ENCODE results near the gene APOE. TPM values are rescaled to one million over a fixed set of nuclear protein-coding genes. Genes with fewer than 3 reads are reported as not detected.

The APOE gene
- total and polyA plus RNA-seq, 2 of the 8 experiments (the other 6 are each of a cell fraction or from before 2014, with no cell fraction given): 629 to 1,258 TPM

- Histone ChIP-seq H3K56ac (replicated peaks; ENCODE audit: insufficient read length, low read depth, low read length) (no peak overlapping the region), H2BK15ac (ENCODE audit: low read length) (no peak overlapping the region), H4K91ac (replicated peaks; ENCODE audit: insufficient read length, low read length) (no peak overlapping the region), H3K27ac (ENCODE audit: low read depth, low read length) (no peak overlapping the region), H3K9me3 (ENCODE audit: insufficient read depth in 2 of 2, low read depth in 1 of 2, low read length in 1 of 2) (no peaks in the 10 kb centered on the region), H2BK120ac (replicated peaks; ENCODE audit: low read depth, low read length) (no peak overlapping the region), H3K4me2 (ENCODE audit: insufficient read depth in 1 of 2, low read depth in 2 of 2, low read length in 2 of 2) (no peak overlapping the region), H2BK12ac (ENCODE audit: low read depth, low read length) (no peak overlapping the region), H3K9ac (replicated peaks in 1 of 4; ENCODE audit: extremely low read depth in 1 of 4, low read depth in 3 of 4, low read length in 3 of 4) (no peak overlapping the region), H4K5ac (ENCODE audit: insufficient read length, low read depth, low read length) (no peak overlapping the region), H3K27me3 (replicated peaks in 1 of 4; ENCODE audit: control insufficient read depth in 3 of 4, extremely low read depth in 1 of 4, insufficient read depth in 3 of 4, low read length in 3 of 4) (no peaks in the 10 kb centered on the region), H3K23ac (ENCODE audit: insufficient read length) (no peak overlapping the region), H3K79me2 (ENCODE audit: control insufficient read depth in 1 of 2, insufficient read depth in 2 of 2, low read length in 2 of 2) (peaks cover 0 to 11% of the 10 kb centered on the region in 2 experiments; a peak in 1 of 4 replicates), H4K8ac (ENCODE audit: extremely low read depth, insufficient read depth, low read length) (no peak overlapping the region; the same call in 1 of the 2 replicates), H3K18ac (ENCODE audit: extremely low read depth, low read length) (no peak overlapping the region), H3K79me1 (ENCODE audit: low read depth, low read length) (no peaks in the 10 kb centered on the region; the same call in 1 of the 2 replicates), H3K36me3 (ENCODE audit: control insufficient read depth in 2 of 4, insufficient read depth in 4 of 4, low read length in 3 of 4) (peaks cover 9 to 27% (median 19%) of the 10 kb centered on the region in 4 experiments; a peak in 7 of 8 replicates), H3K23me2 (ENCODE audit: low read depth, low read length) (peaks cover 3% of the 10 kb centered on the region; the same call in 1 of the 2 replicates), H2BK5ac (ENCODE audit: low read depth, low read length) (no peak overlapping the region), H3K4ac (replicated peaks; ENCODE audit: insufficient read length, low read depth, low read length) (no peak overlapping the region), H2BK20ac (ENCODE audit: low read length) (no peak overlapping the region), H3K14ac (ENCODE audit: insufficient read length) (no peak overlapping the region), H4K20me1 (replicated peaks in 1 of 2; ENCODE audit: control insufficient read depth in 1 of 2, insufficient read depth in 2 of 2, low read length in 2 of 2) (peaks cover 0 to 19% of the 10 kb centered on the region in 2 experiments), H2AK5ac (ENCODE audit: low read depth, low read length) (no peak overlapping the region), H2AFZ (ENCODE audit: low read length) (no peak overlapping the region), H3K4me1 (replicated peaks in 1 of 4; ENCODE audit: control insufficient read depth in 3 of 4, insufficient read depth in 4 of 4, low read length in 3 of 4) (peaks cover 0 to 14% (median 8%) of the 10 kb centered on the region in 4 experiments; a peak in 6 of 7 replicates), H3K4me3 (ENCODE audit: extremely low read depth in 1 of 4, insufficient read depth in 2 of 4, low read depth in 3 of 4, low read length in 4 of 4) (no peak overlapping the region)
- POLR2A ChIA-PET (ENCODE audit: partially characterized antibody): interaction anchor here (0.6 to 12.3 kb wide), 9 partner anchors 9 to 61 kb away, joined by 3 to 247 read pairs (median 6); partner anchors contain the start of genes CLPTM1 and TOMM40
- FAIRE-seq (no peak), DNase-seq (ENCODE audit: low read depth in 1 of 2, low spot score in 2 of 2) (no peak)
- 91% methylated on average over 17 of the region's 46 CpGs; no CpG with 5 or more reads in 1 of the 2 experiments for WGBS, 2 experiments (ENCODE audit: extremely low coverage in 1 of 2, insufficient coverage in 1 of 2, insufficient read length in 1 of 2, insufficient replicate concordance in 2 of 2, low coverage in 1 of 2, low lambda C conversion rate in 2 of 2, missing lambda C conversion rate in 1 of 2)
- CTCF ChIA-PET (ENCODE audit: partially characterized antibody): interaction anchor here (0.6 to 15.2 kb wide), 6 partner anchors 16 to 1706 kb away, joined by 3 to 201 read pairs (median 4); partner anchors contain the start of gene CLPTM1
- no peak for TF ChIP-seq SIN3A (conservative IDR thresholded peaks at IDR 0.05 in 1 of 2, IDR thresholded peaks at IDR 0.05 in 1 of 2; ENCODE audit: low read depth in 1 of 2, low read length in 2 of 2)
- no peak for TF ChIP-seq RBBP5 (IDR thresholded peaks at IDR 0.05; ENCODE audit: borderline replicate concordance, low read depth, low read length)
- no peak for TF ChIP-seq PHF8 (conservative IDR thresholded peaks at IDR 0.05; ENCODE audit: low read depth, low read length)
- no peak for TF ChIP-seq TAF7 (optimal IDR thresholded peaks at IDR 0.05; ENCODE audit: borderline replicate concordance, low read depth, low read length)
- no peak for TF ChIP-seq EP300 (IDR thresholded peaks at IDR 0.05; ENCODE audit: borderline replicate concordance in 1 of 2, low read depth in 2 of 2, low read length in 2 of 2)
- no peak for TF ChIP-seq NANOG (IDR thresholded peaks at IDR 0.05; ENCODE audit: insufficient read depth, low read depth, low read length, poor library complexity, severe bottlenecking)
Measured at GRCh38 chr19:44908074-44908835, 2.7 kb downstream of the APOE start.

Measured in H1 (cell line).